Measurements from ENCODE around the gene TSPAN9. TPM values are rescaled to one million over a fixed set of nuclear protein-coding genes. Genes with fewer than 3 reads are reported as not detected.

Gene TSPAN9
- total and polyA plus RNA-seq, 9 of the 15 experiments (the other 6 are each of a cell fraction or from before 2014, with no cell fraction given): 0.23 to 2.1 (median 0.60) TPM; not detected in 2

DNA sequence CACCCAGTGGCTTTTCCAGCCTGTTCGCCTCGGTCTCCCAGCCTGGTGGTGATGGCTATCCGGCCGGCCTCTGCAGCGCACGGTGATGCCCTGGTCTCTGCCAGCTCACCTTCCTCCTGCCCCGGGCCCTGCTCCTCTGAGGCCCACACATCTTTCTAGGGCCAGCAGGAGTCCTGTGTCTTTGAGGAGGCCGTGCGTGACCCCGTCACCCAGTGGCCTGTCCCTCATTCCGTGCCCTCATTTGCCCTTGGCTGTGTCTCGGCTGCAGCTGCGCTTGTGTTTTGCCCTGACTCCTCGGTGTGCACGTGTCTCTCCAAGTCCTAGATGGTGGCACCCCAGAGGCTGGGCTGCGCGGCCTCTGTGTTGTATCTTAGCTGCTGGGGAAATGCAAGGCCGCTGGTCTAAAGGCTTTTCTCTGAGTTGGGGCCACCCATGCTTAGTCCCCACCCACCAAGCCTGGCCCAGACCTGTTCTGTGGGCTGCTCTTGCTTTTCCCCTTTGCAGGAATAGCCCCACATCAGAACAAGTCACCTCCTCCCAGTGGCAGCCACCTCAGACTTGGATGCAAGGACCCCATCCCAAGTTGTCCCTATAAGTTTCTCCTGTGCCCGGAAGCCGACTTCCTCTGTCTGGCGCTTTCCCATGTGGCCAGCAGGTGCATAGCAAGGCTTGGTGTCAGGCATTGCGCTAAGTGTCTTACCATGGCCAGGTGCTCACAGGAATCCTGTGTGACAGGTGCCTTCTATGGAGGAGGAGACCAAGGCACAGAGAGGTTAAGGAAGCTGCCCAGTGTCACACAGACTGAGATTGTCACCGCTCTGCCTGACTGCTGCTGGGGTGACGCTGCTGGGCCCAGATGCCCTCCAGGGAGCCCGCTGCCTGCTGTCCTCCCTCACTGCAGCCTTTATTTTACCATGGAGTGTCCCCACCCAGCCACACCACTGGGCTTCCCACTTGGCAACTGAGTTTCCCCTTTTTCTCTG is 64.5 kb downstream of the TSPAN9 start (continued):
- no peak for TF ChIP-seq ZNF830 (CRISPR knock-in tag; IDR thresholded peaks at IDR 0.05)
- TF ChIP-seq FIP1L1 (IDR thresholded peaks at IDR 0.05; ENCODE audit: low read depth, low read length, poor library complexity, severe bottlenecking): no peak
- no peak for TF ChIP-seq ZNF347 (CRISPR knock-in tag; IDR thresholded peaks at IDR 0.05; ENCODE audit: low read depth)
- TF ChIP-seq ZEB2 (IDR thresholded peaks at IDR 0.05): no peak
- TF ChIP-seq NUFIP1 (IDR thresholded peaks at IDR 0.05; ENCODE audit: partially characterized antibody): no peak
- TF ChIP-seq MYNN (IDR thresholded peaks at IDR 0.05): no peak
- TF ChIP-seq MYNN (CRISPR knock-in tag; IDR thresholded peaks at IDR 0.05): no peak

DNA sequence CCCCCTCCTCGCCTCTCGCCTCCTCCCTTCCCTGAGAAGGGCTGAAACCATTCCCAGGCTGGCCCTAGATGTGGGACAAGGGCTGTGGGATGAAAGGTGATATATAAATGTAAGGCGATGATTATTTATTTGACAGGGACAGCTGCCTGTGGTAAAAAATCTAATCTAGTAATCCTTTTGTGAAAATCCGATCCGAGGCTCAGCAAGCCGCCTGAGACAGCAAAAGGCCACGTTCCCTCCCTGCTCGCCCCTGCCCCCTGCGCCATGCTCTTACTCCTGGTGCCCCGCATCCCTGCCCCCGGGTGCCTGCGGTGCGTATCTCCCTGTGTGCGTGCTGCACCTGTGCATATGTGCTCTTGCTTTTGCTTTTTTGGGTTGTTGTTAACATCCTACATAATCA is 65.2 kb downstream of the TSPAN9 start:
- H3K27ac ChIP-seq (ENCODE audit: extremely low read depth, low read depth, low read length): no peak overlapping the region
- H3K9me3 ChIP-seq (replicated peaks; ENCODE audit: control insufficient read depth, insufficient read depth, low read depth, low read length): no peaks in the 10 kb centered on the region
- 0 out of 5 replicates have a peak, but pooled peaks cover 0 to 3% of the 10 kb centered on the region in 2 experiments for H3K4me1 ChIP-seq (replicated peaks in 1 of 2; ENCODE audit: control insufficient read depth in 2 of 2, insufficient read depth in 2 of 2, low read length in 2 of 2)
- H3K79me2 ChIP-seq (ENCODE audit: control insufficient read depth, insufficient read depth, low read length): no peaks in the 10 kb centered on the region
- 0 out of 2 replicates have a peak, but pooled peaks cover 7% of the 10 kb centered on the region for H4K20me1 ChIP-seq (replicated peaks; ENCODE audit: control insufficient read depth, insufficient read depth, low read length)
- no peaks in the 10 kb centered on the region for H3K9me1 ChIP-seq (ENCODE audit: control insufficient read depth, insufficient read depth, low read length)
- H3K4me3 ChIP-seq: no peak overlapping the region
- no peak for DNase-seq (ENCODE audit: extremely low read depth in 1 of 4, low spot score in 3 of 4)
- intact Hi-C loops (cut with micrococcal nuclease): no loop called here
- no peak for TF ChIP-seq TAF15 (IDR thresholded peaks at IDR 0.05; ENCODE audit: low read depth, low read length)
- no peak for TF ChIP-seq ZNF551 (CRISPR knock-in tag; IDR thresholded peaks at IDR 0.05)
- no peak for TF ChIP-seq MYBL2 (IDR thresholded peaks at IDR 0.05; ENCODE audit: low read depth)
- TF ChIP-seq MYBL2 (CRISPR knock-in tag; IDR thresholded peaks at IDR 0.05; ENCODE audit: borderline replicate concordance): no peak
- no peak for TF ChIP-seq ZNF212 (CRISPR knock-in tag; IDR thresholded peaks at IDR 0.05)
- TF ChIP-seq SAFB2 (IDR thresholded peaks at IDR 0.05; ENCODE audit: borderline replicate concordance, low read depth, low read length, severe bottlenecking): no peak
- TF ChIP-seq IRF2 (CRISPR knock-in tag; IDR thresholded peaks at IDR 0.05): no peak
- TF ChIP-seq, protein P1, sequence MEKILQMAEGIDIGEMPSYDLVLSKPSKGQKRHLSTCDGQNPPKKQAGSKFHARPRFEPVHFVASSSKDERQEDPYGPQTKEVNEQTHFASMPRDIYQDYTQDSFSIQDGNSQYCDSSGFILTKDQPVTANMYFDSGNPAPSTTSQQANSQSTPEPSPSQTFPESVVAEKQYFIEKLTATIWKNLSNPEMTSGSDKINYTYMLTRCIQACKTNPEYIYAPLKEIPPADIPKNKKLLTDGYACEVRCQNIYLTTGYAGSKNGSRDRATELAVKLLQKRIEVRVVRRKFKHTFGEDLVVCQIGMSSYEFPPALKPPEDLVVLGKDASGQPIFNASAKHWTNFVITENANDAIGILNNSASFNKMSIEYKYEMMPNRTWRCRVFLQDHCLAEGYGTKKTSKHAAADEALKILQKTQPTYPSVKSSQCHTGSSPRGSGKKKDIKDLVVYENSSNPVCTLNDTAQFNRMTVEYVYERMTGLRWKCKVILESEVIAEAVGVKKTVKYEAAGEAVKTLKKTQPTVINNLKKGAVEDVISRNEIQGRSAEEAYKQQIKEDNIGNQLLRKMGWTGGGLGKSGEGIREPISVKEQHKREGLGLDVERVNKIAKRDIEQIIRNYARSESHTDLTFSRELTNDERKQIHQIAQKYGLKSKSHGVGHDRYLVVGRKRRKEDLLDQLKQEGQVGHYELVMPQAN (IDR thresholded peaks at IDR 0.05; ENCODE audit: borderline replicate concordance): no peak
- no peak for TF ChIP-seq CTBP1 (IDR thresholded peaks at IDR 0.05; ENCODE audit: borderline replicate concordance)
- TF ChIP-seq FOXA1 (IDR thresholded peaks at IDR 0.05; ENCODE audit: borderline replicate concordance): no peak
- TF ChIP-seq, protein P2, sequence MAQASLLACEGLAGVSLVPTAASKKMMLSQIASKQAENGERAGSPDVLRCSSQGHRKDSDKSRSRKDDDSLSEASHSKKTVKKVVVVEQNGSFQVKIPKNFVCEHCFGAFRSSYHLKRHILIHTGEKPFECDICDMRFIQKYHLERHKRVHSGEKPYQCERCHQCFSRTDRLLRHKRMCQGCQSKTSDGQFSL (CRISPR knock-in tag; IDR thresholded peaks at IDR 0.05): no peak
- TF ChIP-seq, protein P2 (tag; IDR thresholded peaks at IDR 0.05): no peak
- no peaks in the 10 kb centered on the region for H3K36me3 ChIP-seq (ENCODE audit: control insufficient read depth, insufficient read depth, low read length)
- no peak overlapping the region for H2AFZ ChIP-seq (ENCODE audit: low read depth, low read length)
- ATAC-seq: no peak
- no peak for FAIRE-seq
- ChIA-PET CTCF (ENCODE audit: low intra/inter-chr PET ratio) (no interaction called here), POLR2A (no interaction called here)
- H3K9ac ChIP-seq (ENCODE audit: insufficient read depth in 1 of 2, low read depth in 2 of 2, low read length in 2 of 2): no peak overlapping the region
- no peak overlapping the region for H3K4me2 ChIP-seq (ENCODE audit: insufficient read depth, low read length)
- no TSS peak for BruUV-seq (replicated peaks)
- 4% methylated on average over 5 of the region's 14 CpGs for WGBS (ENCODE audit: insufficient coverage, low coverage, missing lambda C conversion rate)
- peaks cover 0 to 25% of the 10 kb centered on the region in 2 experiments; a peak in 3 of 5 replicates for H3K27me3 ChIP-seq (ENCODE audit: control insufficient read depth in 2 of 2, insufficient read depth in 2 of 2, low read length in 2 of 2)
- in situ Hi-C loops (cut with MboI): no loop called here

Data from K562 (cell line).